B cell (primary cell): ENCODE results near the gene ZPLD1.

Source experiments
- EZH2 ChIP-seq: IDR thresholded peaks from 2 replicates; pipeline ENCODE4 v1.6.1; 2012; ENCODE audit warnings: borderline replicate concordance, low read depth, mild to moderate bottlenecking, moderate library complexity, low read length; ENCODE audit not compliant: insufficient read depth, poor library complexity, severe bottlenecking
- TF ChIP-seq, protein P1 (sequence below): fragments of 200-600 bp; IDR thresholded peaks from one replicate; pipeline ENCODE4 v1.8.0; 2022; ENCODE audit warnings: antibody characterized with exemption, mild to moderate bottlenecking

DNA sequence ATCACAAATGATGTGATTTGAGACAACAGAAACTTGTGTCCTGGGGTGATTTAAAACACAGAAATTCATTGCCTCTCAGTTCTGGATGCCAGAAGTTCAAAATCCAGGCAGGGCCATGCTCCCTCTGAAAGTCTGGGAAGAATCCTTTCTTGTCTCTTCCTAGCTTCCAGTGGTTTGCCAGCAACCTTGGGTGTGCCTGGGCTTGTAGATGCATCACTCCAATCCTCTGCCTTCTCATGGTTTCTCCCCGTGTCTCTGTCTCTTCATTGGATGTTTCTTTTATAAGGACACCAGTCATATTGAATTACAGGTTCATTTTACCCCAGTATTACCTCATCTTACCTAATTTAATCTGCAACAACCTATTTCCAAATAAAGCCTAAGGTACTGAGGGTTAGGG lies 16.7 kb downstream of the ZPLD1 start:
- no peak for TF ChIP-seq EZH2
- TF ChIP-seq, protein P1, sequence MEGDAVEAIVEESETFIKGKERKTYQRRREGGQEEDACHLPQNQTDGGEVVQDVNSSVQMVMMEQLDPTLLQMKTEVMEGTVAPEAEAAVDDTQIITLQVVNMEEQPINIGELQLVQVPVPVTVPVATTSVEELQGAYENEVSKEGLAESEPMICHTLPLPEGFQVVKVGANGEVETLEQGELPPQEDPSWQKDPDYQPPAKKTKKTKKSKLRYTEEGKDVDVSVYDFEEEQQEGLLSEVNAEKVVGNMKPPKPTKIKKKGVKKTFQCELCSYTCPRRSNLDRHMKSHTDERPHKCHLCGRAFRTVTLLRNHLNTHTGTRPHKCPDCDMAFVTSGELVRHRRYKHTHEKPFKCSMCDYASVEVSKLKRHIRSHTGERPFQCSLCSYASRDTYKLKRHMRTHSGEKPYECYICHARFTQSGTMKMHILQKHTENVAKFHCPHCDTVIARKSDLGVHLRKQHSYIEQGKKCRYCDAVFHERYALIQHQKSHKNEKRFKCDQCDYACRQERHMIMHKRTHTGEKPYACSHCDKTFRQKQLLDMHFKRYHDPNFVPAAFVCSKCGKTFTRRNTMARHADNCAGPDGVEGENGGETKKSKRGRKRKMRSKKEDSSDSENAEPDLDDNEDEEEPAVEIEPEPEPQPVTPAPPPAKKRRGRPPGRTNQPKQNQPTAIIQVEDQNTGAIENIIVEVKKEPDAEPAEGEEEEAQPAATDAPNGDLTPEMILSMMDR = no peak
